Immature natural killer cell (primary cell): ENCODE measurements around the gene KCTD2. TPM values are rescaled to one million over a fixed set of nuclear protein-coding genes. Genes with fewer than 3 reads are reported as not detected.
A peak's percentile ranks its signal among the peaks of the same experiment; 100 is the strongest.

Experiments used
- DNase-seq, 3 donors: peaks; one replicate each; pipeline ENCODE4 v3.0.0; 2022; ENCODE audit warnings: mixed read lengths in 1 of 3
- H3K27ac Mint-ChIP-seq, 6 donors: one replicate each; pipeline ENCODE4 v1.8.0; 2020; ENCODE audit warnings: mixed read lengths in 6 of 6, mild to moderate bottlenecking in 5 of 6, inconsistent platforms in 4 of 6, moderate library complexity in 3 of 6
- H3K27me3 Mint-ChIP-seq, 3 donors: one replicate each; pipeline ENCODE4 v1.8.0; 2020 to 2021; ENCODE audit warnings: low read depth in 3 of 3, mild to moderate bottlenecking in 3 of 3, mixed read lengths in 3 of 3, moderate library complexity in 3 of 3, inconsistent platforms in 1 of 3
- H3K36me3 Mint-ChIP-seq, 3 donors: one replicate each; pipeline ENCODE4 v1.8.0; 2020; ENCODE audit warnings: mixed read lengths in 3 of 3, inconsistent platforms in 2 of 3, mild to moderate bottlenecking in 2 of 3
- H3K4me1 Mint-ChIP-seq, 2 donors: one replicate each; pipeline ENCODE4 v1.8.0; 2020; ENCODE audit warnings: inconsistent platforms in 2 of 2, mild to moderate bottlenecking in 2 of 2, mixed read lengths in 2 of 2, moderate library complexity in 1 of 2
- H3K4me3 Mint-ChIP-seq, 5 donors: one replicate each; pipeline ENCODE4 v1.8.0; 2020; ENCODE audit warnings: mild to moderate bottlenecking in 5 of 5, mixed read lengths in 5 of 5, inconsistent platforms in 3 of 5, moderate library complexity in 3 of 5
- H3K9me3 Mint-ChIP-seq, 6 donors: one replicate each; pipeline ENCODE4 v1.8.0; 2020; ENCODE audit warnings: mild to moderate bottlenecking in 6 of 6, mixed read lengths in 6 of 6, inconsistent platforms in 4 of 6, moderate library complexity in 3 of 6
- polyA plus RNA-seq, 3 donors: library from polyadenylated mRNA; unstranded; fragments of 300-500 nt; fragmentation: Illumina TruSeq; gene quantifications; one replicate each; pipeline ENCODE4 v1.2.3, GENCODE V29; 2021

The KCTD2 gene
- polyA plus RNA-seq, 3 donors from 2014 or later = 2.3 to 6.0 (median 4.4) TPM

GRCh38 chr17:75079023-75079373 is 32.0 kb downstream of the KCTD2 start:
- no peaks in the 10 kb centered on the region for H3K9me3 Mint-ChIP-seq
- peak overlapping the region in 3 of 5 donors; percentile 12 to 41 (median 29) for H3K4me3 Mint-ChIP-seq
- peaks cover 13 to 14% of the 10 kb centered on the region in 2 donors for H3K4me1 Mint-ChIP-seq
- peaks cover 0 to 6% (median 2%) of the 10 kb centered on the region in 3 donors for H3K27me3 Mint-ChIP-seq
- no peak for DNase-seq
- H3K27ac Mint-ChIP-seq = peak overlapping the region in 1 of 6 donors; percentile 34
- H3K36me3 Mint-ChIP-seq = no peaks in the 10 kb centered on the region

- Mint-ChIP-seq H3K9me3 (no peaks in the 10 kb centered on the region), H3K36me3 (no peaks in the 10 kb centered on the region), H3K27ac (no peak overlapping the region), H3K4me1 (peaks cover 18 to 22% of the 10 kb centered on the region in 2 donors), H3K27me3 (peaks cover 0 to 8% (median 2%) of the 10 kb centered on the region in 3 donors), H3K4me3 (no peak overlapping the region)
- no peak for DNase-seq
Measured at GRCh38 chr17:75081611-75082540, 34.9 kb downstream of the KCTD2 start.

GRCh38 chr17:75082683-75083082 is 35.7 kb downstream of the KCTD2 start:
- Mint-ChIP-seq H3K4me1 (peaks cover 21 to 22% of the 10 kb centered on the region in 2 donors), H3K36me3 (no peaks in the 10 kb centered on the region), H3K27me3 (peaks cover 0 to 6% (median 2%) of the 10 kb centered on the region in 3 donors), H3K9me3 (no peaks in the 10 kb centered on the region), H3K27ac (no peak overlapping the region), H3K4me3 (no peak overlapping the region)
- no peak for DNase-seq

GRCh38 chr17:75084039-75084660 is 37.1 kb downstream of the KCTD2 start:
- no peak overlapping the region for H3K4me3 Mint-ChIP-seq
- H3K4me1 Mint-ChIP-seq = peaks cover 12 to 16% of the 10 kb centered on the region in 2 donors
- no peak overlapping the region for H3K27ac Mint-ChIP-seq
- peaks cover 0 to 6% (median 2%) of the 10 kb centered on the region in 3 donors for H3K27me3 Mint-ChIP-seq
- no peaks in the 10 kb centered on the region for H3K9me3 Mint-ChIP-seq
- DNase-seq = no peak
- no peaks in the 10 kb centered on the region for H3K36me3 Mint-ChIP-seq

- H3K27me3 Mint-ChIP-seq = peaks cover 1 to 2% (median 1%) of the 10 kb centered on the region in 3 donors
- DNase-seq = no peak
Measured at GRCh38 chr17:75086496-75087181, 39.6 kb downstream of the KCTD2 start.

GRCh38 chr17:75087182-75087557 is 40.1 kb downstream of the KCTD2 start:
- H3K9me3 Mint-ChIP-seq = no peaks in the 10 kb centered on the region
- H3K4me1 Mint-ChIP-seq = peaks cover 12 to 14% of the 10 kb centered on the region in 2 donors
- peak overlapping the region in 4 of 6 donors; percentile 35 to 77 (median 69) for H3K27ac Mint-ChIP-seq
- no peak for DNase-seq
- no peaks in the 10 kb centered on the region for H3K36me3 Mint-ChIP-seq
- H3K27me3 Mint-ChIP-seq = peaks cover 1 to 2% (median 1%) of the 10 kb centered on the region in 3 donors
- peak overlapping the region; percentile 79 to 83 (median 80) for H3K4me3 Mint-ChIP-seq

More at GRCh38 chr17:75086496-75087181, 39.6 kb downstream of the KCTD2 start:
- peak overlapping the region; percentile 79 to 83 (median 80) for H3K4me3 Mint-ChIP-seq
- peak overlapping the region in 5 of 6 donors; percentile 1 to 77 (median 68) for H3K27ac Mint-ChIP-seq
- H3K4me1 Mint-ChIP-seq = peaks cover 12 to 14% of the 10 kb centered on the region in 2 donors
- no peaks in the 10 kb centered on the region for H3K9me3 Mint-ChIP-seq
- H3K36me3 Mint-ChIP-seq = no peaks in the 10 kb centered on the region

GRCh38 chr17:75087558-75088453 is 40.8 kb downstream of the KCTD2 start, which contains the start of gene SLC16A5:
Gene SLC16A5 (plus strand): TSS chr17:75087954. CDS start chr17:75093637, 5,683 bp downstream.
- H3K4me3 Mint-ChIP-seq = peak within 1 kb of the TSS; percentile 79 to 86 (median 83)
- peak; percentile 33 to 42 (median 37) for DNase-seq
- H3K36me3 Mint-ChIP-seq = no peaks in the 10 kb centered on the region
- peaks cover 0 to 1% (median 1%) of the 10 kb centered on the region in 3 donors for H3K27me3 Mint-ChIP-seq
- H3K9me3 Mint-ChIP-seq = no peaks in the 10 kb centered on the region
- H3K4me1 Mint-ChIP-seq = peaks cover 12 to 14% of the 10 kb centered on the region in 2 donors
- peak within 1 kb of the TSS; percentile 1 to 77 (median 68) for H3K27ac Mint-ChIP-seq

GRCh38 chr17:75088465-75089417 is 41.7 kb downstream of the KCTD2 start:
- DNase-seq = no peak
- Mint-ChIP-seq H3K9me3 (no peaks in the 10 kb centered on the region), H3K36me3 (no peaks in the 10 kb centered on the region), H3K4me3 (peak overlapping the region; percentile 66 to 86 (median 83)), H3K27me3 (peaks cover 0 to 1% (median 1%) of the 10 kb centered on the region in 3 donors), H3K27ac (peak overlapping the region in 4 of 6 donors; percentile 18 to 72 (median 42)), H3K4me1 (peaks cover 12 to 14% of the 10 kb centered on the region in 2 donors)

GRCh38 chr17:75090871-75091854 is 44.1 kb downstream of the KCTD2 start:
- H3K27me3 Mint-ChIP-seq = peaks cover 0 to 1% (median 1%) of the 10 kb centered on the region in 3 donors
- peaks cover 10 to 12% of the 10 kb centered on the region in 2 donors for H3K4me1 Mint-ChIP-seq
- DNase-seq = no peak
- H3K27ac Mint-ChIP-seq = no peak overlapping the region
- H3K9me3 Mint-ChIP-seq = no peaks in the 10 kb centered on the region
- no peaks in the 10 kb centered on the region for H3K36me3 Mint-ChIP-seq
- no peak overlapping the region for H3K4me3 Mint-ChIP-seq

GRCh38 chr17:75091855-75092327 is 44.9 kb downstream of the KCTD2 start:
- Mint-ChIP-seq H3K27ac (peak overlapping the region in 1 of 6 donors; percentile 11), H3K9me3 (no peaks in the 10 kb centered on the region), H3K27me3 (peaks cover 0 to 1% (median 0%) of the 10 kb centered on the region in 3 donors), H3K36me3 (no peaks in the 10 kb centered on the region), H3K4me1 (peaks cover 5 to 6% of the 10 kb centered on the region in 2 donors), H3K4me3 (no peak overlapping the region)
- no peak for DNase-seq
